T-helper 2 cell treated with Interferon-gamma antibody and Interleukin-4, amounts not matched to agents 5 μg/mL and 100 μg/mL, for 36 hours (primary cell): Measurements from ENCODE around the gene LCA5.

Experiments
- DNase-seq: peaks from one replicate; pipeline ENCODE4 v3.0.0; 2021; ENCODE audit warnings: low spot score
- H3K27ac Mint-ChIP-seq: one replicate; pipeline ENCODE4 v1.8.0; 2021; ENCODE audit warnings: mild to moderate bottlenecking, mixed read lengths
- H3K27me3 Mint-ChIP-seq: one replicate; pipeline ENCODE4 v1.8.0; 2021; ENCODE audit warnings: low read depth, mixed read lengths
- H3K36me3 Mint-ChIP-seq: one replicate; pipeline ENCODE4 v1.8.0; 2021; ENCODE audit warnings: low read depth, mixed read lengths
- H3K4me1 Mint-ChIP-seq: one replicate; pipeline ENCODE4 v1.8.0; 2021; ENCODE audit warnings: low read depth, mixed read lengths
- H3K4me3 Mint-ChIP-seq: one replicate; pipeline ENCODE4 v1.8.0; 2022; ENCODE audit warnings: mild to moderate bottlenecking, moderate library complexity, mixed read lengths
- H3K9me3 Mint-ChIP-seq: one replicate; pipeline ENCODE4 v1.8.0; 2021; ENCODE audit warnings: mixed read lengths

LCA5 gene

GRCh38 chr6:79520534-79520933 is 16.7 kb downstream of the LCA5 start:
- Mint-ChIP-seq H3K27ac (no peak overlapping the region), H3K36me3 (no peaks in the 10 kb centered on the region), H3K9me3 (no peaks in the 10 kb centered on the region), H3K27me3 (no peaks in the 10 kb centered on the region), H3K4me3 (no peak overlapping the region), H3K4me1 (no peaks in the 10 kb centered on the region)
- DNase-seq: no peak

GRCh38 chr6:79518842-79519241 is 18.4 kb downstream of the LCA5 start:
- Mint-ChIP-seq H3K4me1 (no peaks in the 10 kb centered on the region), H3K36me3 (no peaks in the 10 kb centered on the region), H3K9me3 (no peaks in the 10 kb centered on the region), H3K27ac (no peak overlapping the region), H3K27me3 (no peaks in the 10 kb centered on the region), H3K4me3 (no peak overlapping the region)
- DNase-seq: no peak

DNA sequence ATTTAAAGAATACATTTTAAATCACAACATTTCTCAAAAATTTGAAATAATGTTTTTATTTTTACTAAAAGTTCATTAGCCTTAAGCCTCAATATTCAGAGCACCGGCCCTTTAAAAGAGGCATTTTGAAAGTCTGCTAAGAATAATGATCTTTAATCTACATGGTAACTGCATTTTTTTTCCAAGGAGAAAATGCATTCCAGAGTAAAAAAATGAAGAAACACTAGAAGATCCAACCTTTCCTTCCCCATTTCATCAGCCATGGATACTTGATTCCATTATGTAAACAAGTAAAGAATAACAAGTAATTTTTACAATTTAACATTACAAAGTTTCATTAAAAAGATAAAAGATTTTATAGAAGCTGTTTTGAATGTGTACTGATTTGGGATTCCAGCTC is 21.8 kb downstream of the LCA5 start:
- DNase-seq: no peak
- Mint-ChIP-seq H3K27me3 (no peaks in the 10 kb centered on the region), H3K4me1 (no peaks in the 10 kb centered on the region), H3K36me3 (no peaks in the 10 kb centered on the region), H3K27ac (no peak overlapping the region), H3K9me3 (no peaks in the 10 kb centered on the region), H3K4me3 (no peak overlapping the region)

- no peaks in the 10 kb centered on the region for H3K36me3 Mint-ChIP-seq
- no peak for DNase-seq
- no peaks in the 10 kb centered on the region for H3K4me1 Mint-ChIP-seq
- H3K9me3 Mint-ChIP-seq: no peaks in the 10 kb centered on the region
- H3K27me3 Mint-ChIP-seq: no peaks in the 10 kb centered on the region
- no peak overlapping the region for H3K4me3 Mint-ChIP-seq
- no peak overlapping the region for H3K27ac Mint-ChIP-seq
These were observed 24.1 kb downstream of the LCA5 start for GRCh38 chr6:79513111-79513510.

DNA sequence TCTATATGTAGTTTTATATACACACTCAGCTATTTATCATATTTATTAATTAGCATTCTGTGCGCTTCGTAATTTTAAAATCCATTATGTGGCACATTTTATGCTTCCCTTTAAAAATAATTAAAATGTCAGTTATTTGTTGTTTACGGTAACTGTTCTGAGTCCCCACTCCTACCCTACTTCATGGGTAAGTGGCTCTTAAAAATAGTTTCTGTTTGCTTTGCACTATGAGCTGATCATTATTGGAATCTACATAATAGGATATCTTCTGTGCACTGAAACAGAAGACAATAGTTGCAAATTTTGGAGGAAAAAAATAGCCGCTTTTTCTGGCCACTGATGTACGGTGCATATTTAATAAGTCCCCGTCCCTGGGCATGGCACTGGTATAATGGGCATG is 25.2 kb downstream of the LCA5 start:
- Mint-ChIP-seq H3K4me3 (no peak overlapping the region), H3K36me3 (no peaks in the 10 kb centered on the region), H3K9me3 (no peaks in the 10 kb centered on the region), H3K4me1 (no peaks in the 10 kb centered on the region), H3K27ac (no peak overlapping the region), H3K27me3 (no peaks in the 10 kb centered on the region)
- DNase-seq: no peak

DNA sequence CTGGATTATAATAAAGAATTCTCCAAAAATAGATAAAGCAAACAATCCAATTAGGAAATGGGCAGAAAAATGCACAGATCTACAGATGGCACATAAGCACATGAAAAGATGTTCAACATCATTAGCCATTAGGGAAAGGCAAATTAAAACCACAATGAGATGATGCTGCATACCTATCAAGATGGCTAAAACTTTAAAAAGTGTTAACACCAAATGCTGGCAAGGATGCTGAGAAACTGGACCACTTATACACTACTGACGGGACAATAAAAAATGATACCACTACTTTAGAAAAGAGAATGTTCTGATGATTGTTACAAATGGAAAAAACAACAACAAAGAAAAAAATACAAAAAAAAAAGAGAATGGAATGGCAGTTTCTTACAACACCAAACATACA is 26.5 kb downstream of the LCA5 start:
- DNase-seq: no peak
- no peaks in the 10 kb centered on the region for H3K9me3 Mint-ChIP-seq
- no peak overlapping the region for H3K27ac Mint-ChIP-seq
- no peaks in the 10 kb centered on the region for H3K4me1 Mint-ChIP-seq
- no peaks in the 10 kb centered on the region for H3K36me3 Mint-ChIP-seq
- no peaks in the 10 kb centered on the region for H3K27me3 Mint-ChIP-seq
- H3K4me3 Mint-ChIP-seq: no peak overlapping the region

DNA sequence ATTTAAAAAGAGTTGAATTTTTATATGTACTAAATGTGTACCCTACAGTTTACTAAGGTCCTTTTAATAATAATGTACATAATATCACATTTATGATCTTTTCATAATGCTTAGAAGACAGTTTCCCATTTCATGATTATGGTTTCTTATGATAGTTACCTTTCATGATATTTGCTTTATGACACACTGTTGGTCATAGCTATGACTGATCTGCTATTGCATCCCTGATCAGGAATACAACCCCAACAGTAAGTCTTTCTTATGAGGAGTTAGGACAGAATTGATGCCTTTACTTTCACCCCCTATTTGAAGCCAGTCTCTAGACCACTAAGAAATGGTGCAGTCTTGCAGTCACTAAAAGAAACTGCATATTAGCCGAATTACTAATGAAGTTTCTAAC is 31.0 kb downstream of the LCA5 start:
- H3K36me3 Mint-ChIP-seq: no peaks in the 10 kb centered on the region
- no peaks in the 10 kb centered on the region for H3K9me3 Mint-ChIP-seq
- no peaks in the 10 kb centered on the region for H3K27me3 Mint-ChIP-seq
- no peak for DNase-seq
- no peak overlapping the region for H3K27ac Mint-ChIP-seq
- H3K4me3 Mint-ChIP-seq: no peak overlapping the region
- H3K4me1 Mint-ChIP-seq: no peaks in the 10 kb centered on the region

DNA sequence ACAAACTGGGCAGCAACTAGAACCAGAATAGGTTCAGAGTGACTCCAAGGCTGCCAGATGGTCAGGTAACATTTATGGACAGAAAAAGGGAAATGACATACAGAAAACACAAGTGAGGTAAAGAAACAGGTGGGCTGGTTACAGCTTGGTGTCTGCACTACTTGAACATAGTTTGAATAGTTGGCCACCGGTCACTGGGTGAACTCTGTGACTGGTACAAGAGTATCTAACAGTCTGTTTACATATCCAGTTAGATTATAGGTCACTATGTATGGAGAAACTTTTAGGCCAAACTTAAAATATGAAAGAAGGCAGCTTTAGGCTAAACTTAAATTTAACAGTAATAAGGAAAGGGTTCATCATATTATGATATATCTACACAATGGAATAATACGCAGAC is 32.9 kb downstream of the LCA5 start:
- H3K4me3 Mint-ChIP-seq: no peak overlapping the region
- H3K4me1 Mint-ChIP-seq: no peaks in the 10 kb centered on the region
- no peaks in the 10 kb centered on the region for H3K9me3 Mint-ChIP-seq
- H3K36me3 Mint-ChIP-seq: no peaks in the 10 kb centered on the region
- no peak overlapping the region for H3K27ac Mint-ChIP-seq
- no peak for DNase-seq
- H3K27me3 Mint-ChIP-seq: no peaks in the 10 kb centered on the region

GRCh38 chr6:79498842-79499241 is 38.4 kb downstream of the LCA5 start:
- H3K36me3 Mint-ChIP-seq: no peaks in the 10 kb centered on the region
- no peak overlapping the region for H3K4me3 Mint-ChIP-seq

DNA sequence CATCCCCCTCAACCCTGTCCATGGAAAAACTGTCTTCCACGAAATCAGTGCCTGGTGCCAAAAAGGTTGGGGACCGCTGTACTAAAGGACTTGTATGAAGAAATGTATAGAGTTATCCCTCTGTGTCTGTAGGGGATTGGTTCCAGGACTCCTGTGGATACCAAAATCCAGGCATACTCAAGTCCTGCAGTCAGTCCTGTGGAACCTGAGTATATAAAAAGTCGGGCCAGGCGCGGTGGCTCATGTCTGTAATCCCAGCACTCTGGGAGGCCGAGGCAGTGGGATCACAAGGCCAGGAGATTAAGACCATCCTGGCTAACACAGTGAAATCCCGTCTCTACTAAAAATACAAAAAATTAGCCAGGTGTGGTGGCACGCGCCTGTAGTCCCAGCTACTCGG is 42.0 kb downstream of the LCA5 start:
- Mint-ChIP-seq H3K36me3 (no peaks in the 10 kb centered on the region), H3K4me1 (no peaks in the 10 kb centered on the region), H3K4me3 (no peak overlapping the region), H3K9me3 (no peaks in the 10 kb centered on the region), H3K27ac (no peak overlapping the region), H3K27me3 (no peaks in the 10 kb centered on the region)
- no peak for DNase-seq

More at GRCh38 chr6:79498842-79499241, 38.4 kb downstream of the LCA5 start:
- Mint-ChIP-seq H3K9me3 (no peaks in the 10 kb centered on the region), H3K27me3 (no peaks in the 10 kb centered on the region), H3K4me1 (no peaks in the 10 kb centered on the region), H3K27ac (no peak overlapping the region)
- no peak for DNase-seq

- Mint-ChIP-seq H3K36me3 (no peaks in the 10 kb centered on the region), H3K4me1 (no peaks in the 10 kb centered on the region), H3K4me3 (no peak overlapping the region), H3K9me3 (no peaks in the 10 kb centered on the region), H3K27ac (no peak overlapping the region), H3K27me3 (no peaks in the 10 kb centered on the region)
- no peak for DNase-seq
These were observed 42.4 kb downstream of the LCA5 start for GRCh38 chr6:79494841-79495240.

GRCh38 chr6:79470728-79471127 is 66.5 kb downstream of the LCA5 start:
- H3K4me3 Mint-ChIP-seq: no peak overlapping the region
- no peaks in the 10 kb centered on the region for H3K4me1 Mint-ChIP-seq
- H3K36me3 Mint-ChIP-seq: no peaks in the 10 kb centered on the region
- DNase-seq: no peak
- no peaks in the 10 kb centered on the region for H3K9me3 Mint-ChIP-seq
- H3K27ac Mint-ChIP-seq: no peak overlapping the region
- peaks cover 7% of the 10 kb centered on the region for H3K27me3 Mint-ChIP-seq

DNA sequence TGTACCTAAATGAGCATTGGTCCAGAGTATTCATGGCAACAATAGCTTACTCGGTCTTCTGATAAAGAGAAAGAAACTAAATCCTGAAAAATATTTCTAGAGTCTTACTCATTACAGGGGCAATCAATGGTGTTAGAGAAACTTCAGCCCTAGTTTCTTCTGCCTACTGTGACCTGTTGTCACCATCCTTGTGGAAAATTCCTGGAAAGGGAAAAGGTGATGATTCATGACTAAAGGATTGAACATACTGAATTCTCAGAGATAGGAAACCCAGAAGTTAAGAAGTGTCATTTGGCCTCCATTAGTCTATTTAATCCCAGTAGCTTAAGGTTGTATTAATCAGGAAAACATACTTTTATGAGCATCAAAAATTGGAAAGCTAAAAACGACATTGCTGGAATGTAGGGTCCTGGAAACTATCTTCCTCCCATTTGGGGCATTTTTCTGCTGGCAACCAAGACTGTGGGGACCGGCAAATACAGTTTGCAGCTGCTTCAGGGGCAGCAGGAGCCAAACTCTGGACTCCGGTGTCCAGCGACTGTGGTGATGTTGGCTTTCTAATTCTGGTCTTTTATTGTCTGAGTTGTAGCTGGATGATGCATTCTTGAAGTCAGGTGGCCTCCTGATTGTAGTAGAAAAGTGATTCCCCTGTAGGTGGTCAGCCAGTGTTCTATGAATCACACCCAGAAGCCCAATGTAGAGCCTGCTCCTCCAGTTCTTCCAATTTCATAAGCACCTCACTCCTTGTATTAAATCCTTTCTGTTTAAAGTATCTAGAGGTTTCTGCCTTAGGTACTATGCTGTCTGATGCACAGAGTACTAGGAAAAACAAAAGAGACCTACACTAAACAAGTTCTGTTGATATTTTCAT is 67.6 kb downstream of the LCA5 start:
- no peaks in the 10 kb centered on the region for H3K36me3 Mint-ChIP-seq
- H3K9me3 Mint-ChIP-seq: no peaks in the 10 kb centered on the region
- H3K27ac Mint-ChIP-seq: no peak overlapping the region
- DNase-seq: no peak
- no peaks in the 10 kb centered on the region for H3K4me1 Mint-ChIP-seq
- H3K4me3 Mint-ChIP-seq: no peak overlapping the region
- peaks cover 7% of the 10 kb centered on the region for H3K27me3 Mint-ChIP-seq

GRCh38 chr6:79468587-79468986 is 68.6 kb downstream of the LCA5 start:
- H3K36me3 Mint-ChIP-seq: no peaks in the 10 kb centered on the region
- DNase-seq: no peak
- no peaks in the 10 kb centered on the region for H3K9me3 Mint-ChIP-seq
- no peak overlapping the region for H3K27ac Mint-ChIP-seq
- H3K4me3 Mint-ChIP-seq: no peak overlapping the region
- H3K27me3 Mint-ChIP-seq: peaks cover 5% of the 10 kb centered on the region
- no peaks in the 10 kb centered on the region for H3K4me1 Mint-ChIP-seq

- Mint-ChIP-seq H3K27ac (no peak overlapping the region), H3K27me3 (peaks cover 5% of the 10 kb centered on the region), H3K9me3 (no peaks in the 10 kb centered on the region), H3K36me3 (no peaks in the 10 kb centered on the region), H3K4me3 (no peak overlapping the region), H3K4me1 (no peaks in the 10 kb centered on the region)
- DNase-seq: no peak
These were observed 69.1 kb downstream of the LCA5 start for GRCh38 chr6:79468116-79468515.
